Measurements from ENCODE around the gene HSPA4. TPM values are rescaled to one million over a fixed set of nuclear protein-coding genes. Genes with fewer than 3 reads are reported as not detected.

Gene HSPA4
- total and polyA plus RNA-seq, 9 donors, result 55.7 to 83.9 (median 73.1) TPM

GRCh38 chr5:133048993-133049725, 2.7 kb upstream of the HSPA4 start:
- Histone ChIP-seq H3K4me1 (ENCODE audit: control insufficient read depth, insufficient read depth, low read length) (peaks cover 21% of the 10 kb centered on the region), H3K4me3 (ENCODE audit: low read length) (no peak overlapping the region), H3K27ac (ENCODE audit: low read length) (peak overlapping the region; percentile 67), H3K27me3 (ENCODE audit: control insufficient read depth, insufficient read depth, low read length) (no peaks in the 10 kb centered on the region), H3K36me3 (ENCODE audit: control insufficient read depth, insufficient read depth, low read length) (no peaks in the 10 kb centered on the region), H3K9me3 (replicated peaks; ENCODE audit: control insufficient read depth, low read depth, low read length) (no peaks in the 10 kb centered on the region)
- WGBS (ENCODE audit: insufficient coverage), result 20% methylated on average over 1 of the region's 6 CpGs
- DNase-seq, result peak; percentile 48

GRCh38 chr5:133049726-133050048, 2.1 kb upstream of the HSPA4 start:
- 40% methylated on average over 1 of the region's 1 CpG for WGBS (ENCODE audit: insufficient coverage)
- H3K4me1 ChIP-seq (ENCODE audit: control insufficient read depth, insufficient read depth, low read length), result peaks cover 21% of the 10 kb centered on the region
- no peaks in the 10 kb centered on the region for H3K9me3 ChIP-seq (replicated peaks; ENCODE audit: control insufficient read depth, low read depth, low read length)
- H3K27me3 ChIP-seq (ENCODE audit: control insufficient read depth, insufficient read depth, low read length), result no peaks in the 10 kb centered on the region
- no peaks in the 10 kb centered on the region for H3K36me3 ChIP-seq (ENCODE audit: control insufficient read depth, insufficient read depth, low read length)
- no peak for DNase-seq
- H3K27ac ChIP-seq (ENCODE audit: low read length), result peak overlapping the region; percentile 67
- H3K4me3 ChIP-seq (ENCODE audit: low read length), result no peak overlapping the region

DNA sequence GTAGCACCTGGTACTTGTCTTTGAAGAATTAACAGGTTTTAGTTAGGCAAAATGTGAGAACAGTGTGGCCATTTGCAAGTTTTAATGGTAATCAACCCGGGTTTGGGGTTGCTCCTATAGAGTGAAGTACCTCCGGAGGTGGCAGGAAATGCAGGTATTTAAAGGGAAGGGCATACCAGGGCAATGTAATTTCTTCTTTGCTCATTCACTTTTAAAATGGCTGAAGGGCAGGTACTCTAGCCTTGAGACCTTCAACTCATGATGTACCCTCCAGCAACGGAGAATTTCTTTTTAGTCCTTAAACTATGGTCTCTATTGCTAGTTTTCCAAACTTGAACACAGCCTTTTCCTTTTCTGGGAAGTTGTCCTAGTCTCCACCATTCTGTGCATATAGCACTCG, 1.3 kb upstream of the HSPA4 start:
- Histone ChIP-seq H3K27me3 (ENCODE audit: control insufficient read depth, insufficient read depth, low read length) (no peaks in the 10 kb centered on the region), H3K9me3 (replicated peaks; ENCODE audit: control insufficient read depth, low read depth, low read length) (no peaks in the 10 kb centered on the region), H3K36me3 (ENCODE audit: control insufficient read depth, insufficient read depth, low read length) (no peaks in the 10 kb centered on the region), H3K4me1 (ENCODE audit: control insufficient read depth, insufficient read depth, low read length) (peaks cover 21% of the 10 kb centered on the region), H3K27ac (ENCODE audit: low read length) (peak overlapping the region; percentile 99), H3K4me3 (ENCODE audit: low read length) (peak overlapping the region; percentile 91)
- no CpG with 5 or more reads among the region's 4 CpGs for WGBS (ENCODE audit: insufficient coverage)
- DNase-seq, result no peak

- H3K36me3 ChIP-seq (ENCODE audit: control insufficient read depth, insufficient read depth, low read length), result no peaks in the 10 kb centered on the region
- no peaks in the 10 kb centered on the region for H3K9me3 ChIP-seq (replicated peaks; ENCODE audit: control insufficient read depth, low read depth, low read length)
- H3K4me3 ChIP-seq (ENCODE audit: low read length), result peak overlapping the region; percentile 91
- H3K27ac ChIP-seq (ENCODE audit: low read length), result peak overlapping the region; percentile 99
- DNase-seq, result no peak
- peaks cover 21% of the 10 kb centered on the region for H3K4me1 ChIP-seq (ENCODE audit: control insufficient read depth, insufficient read depth, low read length)
- WGBS (ENCODE audit: insufficient coverage), result 2% methylated on average over 11 of the region's 15 CpGs
- no peaks in the 10 kb centered on the region for H3K27me3 ChIP-seq (ENCODE audit: control insufficient read depth, insufficient read depth, low read length)
These were observed 712 bp upstream of the HSPA4 start for GRCh38 chr5:133051061-133051541.

- under 1% methylated on average over 58 of the region's 59 CpGs for WGBS (ENCODE audit: insufficient coverage)
- Histone ChIP-seq H3K27ac (ENCODE audit: low read length) (peak overlapping the region; percentile 99), H3K4me3 (ENCODE audit: low read length) (peak overlapping the region; percentile 91), H3K9me3 (replicated peaks; ENCODE audit: control insufficient read depth, low read depth, low read length) (no peaks in the 10 kb centered on the region), H3K4me1 (ENCODE audit: control insufficient read depth, insufficient read depth, low read length) (peaks cover 21% of the 10 kb centered on the region), H3K36me3 (ENCODE audit: control insufficient read depth, insufficient read depth, low read length) (no peaks in the 10 kb centered on the region), H3K27me3 (ENCODE audit: control insufficient read depth, insufficient read depth, low read length) (no peaks in the 10 kb centered on the region)
- DNase-seq, result peak; percentile 62
These were observed 733 bp downstream of the HSPA4 start for GRCh38 chr5:133052317-133053175.

- Histone ChIP-seq H3K27me3 (ENCODE audit: control insufficient read depth, insufficient read depth, low read length) (no peaks in the 10 kb centered on the region), H3K27ac (ENCODE audit: low read length) (no peak overlapping the region), H3K4me3 (ENCODE audit: low read length) (peak overlapping the region; percentile 91), H3K4me1 (ENCODE audit: control insufficient read depth, insufficient read depth, low read length) (peaks cover 21% of the 10 kb centered on the region), H3K36me3 (ENCODE audit: control insufficient read depth, insufficient read depth, low read length) (no peaks in the 10 kb centered on the region), H3K9me3 (replicated peaks; ENCODE audit: control insufficient read depth, low read depth, low read length) (no peaks in the 10 kb centered on the region)
- DNase-seq, result no peak
- 94% methylated on average over 11 of the region's 15 CpGs for WGBS (ENCODE audit: insufficient coverage)
These were observed 1.6 kb downstream of the HSPA4 start for GRCh38 chr5:133053448-133053847.

DNA sequence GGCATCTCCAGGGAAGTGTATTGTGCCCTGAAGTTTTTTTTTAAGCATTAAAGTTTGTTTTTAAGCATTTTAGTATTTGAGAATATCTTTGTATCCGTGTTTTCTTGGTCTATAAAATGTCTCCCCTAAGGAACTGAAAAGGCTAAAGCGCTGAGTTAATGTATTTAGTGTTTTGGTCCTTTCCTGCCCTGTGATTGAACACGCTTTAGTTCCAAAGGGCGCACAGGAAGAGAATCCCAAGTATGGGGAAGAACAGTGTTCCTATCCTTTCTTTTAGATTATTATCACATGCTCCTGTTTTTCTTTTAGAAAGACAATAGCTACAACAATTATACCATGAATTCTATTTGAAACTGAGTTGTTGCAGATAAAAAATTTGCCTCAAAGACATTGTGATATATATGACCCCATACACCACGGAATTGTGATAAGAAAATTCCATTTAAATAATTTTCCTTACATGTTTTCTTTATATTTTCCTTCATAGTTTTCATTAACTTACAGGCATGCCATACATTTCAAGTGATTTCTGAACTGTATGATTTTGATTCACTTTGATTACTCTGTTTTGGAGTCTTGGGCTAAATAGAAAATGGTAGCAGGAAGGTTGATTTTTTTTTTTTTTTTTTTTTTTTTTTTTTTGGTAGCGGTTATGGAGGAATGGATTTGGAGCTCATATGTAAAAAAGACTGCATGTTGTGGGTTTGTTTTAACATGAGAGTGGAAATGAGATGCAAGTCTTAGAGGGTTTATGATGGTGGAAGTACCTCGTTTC, 3.1 kb downstream of the HSPA4 start:
- no CpG with 5 or more reads among the region's 7 CpGs for WGBS (ENCODE audit: insufficient coverage)
- no peak for DNase-seq
- Histone ChIP-seq H3K27me3 (ENCODE audit: control insufficient read depth, insufficient read depth, low read length) (no peaks in the 10 kb centered on the region), H3K27ac (ENCODE audit: low read length) (no peak overlapping the region), H3K4me1 (ENCODE audit: control insufficient read depth, insufficient read depth, low read length) (peaks cover 21% of the 10 kb centered on the region), H3K36me3 (ENCODE audit: control insufficient read depth, insufficient read depth, low read length) (no peaks in the 10 kb centered on the region), H3K4me3 (ENCODE audit: low read length) (no peak overlapping the region), H3K9me3 (replicated peaks; ENCODE audit: control insufficient read depth, low read depth, low read length) (no peaks in the 10 kb centered on the region)

- Histone ChIP-seq H3K36me3 (ENCODE audit: control insufficient read depth, insufficient read depth, low read length) (no peaks in the 10 kb centered on the region), H3K9me3 (replicated peaks; ENCODE audit: control insufficient read depth, low read depth, low read length) (no peaks in the 10 kb centered on the region), H3K4me1 (ENCODE audit: control insufficient read depth, insufficient read depth, low read length) (peaks cover 10% of the 10 kb centered on the region), H3K4me3 (ENCODE audit: low read length) (no peak overlapping the region), H3K27ac (ENCODE audit: low read length) (no peak overlapping the region), H3K27me3 (ENCODE audit: control insufficient read depth, insufficient read depth, low read length) (no peaks in the 10 kb centered on the region)
- no peak for DNase-seq
- WGBS (ENCODE audit: insufficient coverage), result no CpG with 5 or more reads among the region's 1 CpG
These were observed 5.1 kb downstream of the HSPA4 start for GRCh38 chr5:133056891-133057290.

DNA sequence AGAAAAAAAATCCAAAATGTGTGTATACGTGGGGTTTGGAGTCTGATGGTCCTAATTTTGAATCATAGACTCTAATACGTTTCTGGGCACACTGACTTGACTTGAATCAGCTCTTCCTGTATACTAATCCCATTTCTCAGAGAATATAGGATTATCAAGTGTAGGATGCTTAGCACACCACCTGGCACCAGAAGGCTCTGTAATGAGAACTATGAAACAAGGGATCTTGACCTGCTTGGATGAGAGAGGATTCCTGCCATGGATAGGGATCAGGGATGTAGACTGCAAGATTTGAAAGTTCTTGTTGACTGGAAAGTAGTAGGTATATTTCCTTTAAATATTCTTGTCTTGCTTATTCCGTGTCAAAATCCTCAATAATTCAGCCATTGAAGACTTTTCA, 7.8 kb downstream of the HSPA4 start:
- H3K4me1 ChIP-seq (ENCODE audit: control insufficient read depth, insufficient read depth, low read length), result no peaks in the 10 kb centered on the region
- no CpG with 5 or more reads among the region's 3 CpGs for WGBS (ENCODE audit: insufficient coverage)
- H3K9me3 ChIP-seq (replicated peaks; ENCODE audit: control insufficient read depth, low read depth, low read length), result no peaks in the 10 kb centered on the region
- H3K27ac ChIP-seq (ENCODE audit: low read length), result no peak overlapping the region
- no peaks in the 10 kb centered on the region for H3K27me3 ChIP-seq (ENCODE audit: control insufficient read depth, insufficient read depth, low read length)
- no peak for DNase-seq
- no peak overlapping the region for H3K4me3 ChIP-seq (ENCODE audit: low read length)
- no peaks in the 10 kb centered on the region for H3K36me3 ChIP-seq (ENCODE audit: control insufficient read depth, insufficient read depth, low read length)

DNA sequence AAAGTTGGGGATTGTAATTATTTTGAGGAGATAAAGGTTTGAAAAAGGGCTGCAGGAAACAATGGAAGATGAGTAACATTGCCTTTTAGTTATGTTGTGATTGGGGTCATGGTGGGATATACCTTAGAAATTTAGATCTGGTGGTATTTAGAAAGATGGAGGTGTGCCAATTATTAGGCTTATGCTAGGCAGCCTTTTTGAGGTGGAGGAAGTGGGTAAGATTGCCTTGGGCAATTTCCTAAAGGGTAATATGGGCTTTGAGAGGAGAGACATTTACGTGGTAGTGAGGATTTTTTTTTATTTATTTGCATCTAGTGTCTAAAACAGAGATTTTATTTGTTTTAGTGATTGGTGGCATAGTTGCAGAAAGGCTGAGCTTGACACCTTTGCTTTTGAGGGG, 10.5 kb downstream of the HSPA4 start:
- Histone ChIP-seq H3K36me3 (ENCODE audit: control insufficient read depth, insufficient read depth, low read length) (peaks cover 6% of the 10 kb centered on the region), H3K4me1 (ENCODE audit: control insufficient read depth, insufficient read depth, low read length) (no peaks in the 10 kb centered on the region), H3K4me3 (ENCODE audit: low read length) (no peak overlapping the region), H3K27me3 (ENCODE audit: control insufficient read depth, insufficient read depth, low read length) (no peaks in the 10 kb centered on the region), H3K9me3 (replicated peaks; ENCODE audit: control insufficient read depth, low read depth, low read length) (no peaks in the 10 kb centered on the region), H3K27ac (ENCODE audit: low read length) (no peak overlapping the region)
- 80% methylated on average over 1 of the region's 1 CpG for WGBS (ENCODE audit: insufficient coverage)
- DNase-seq, result no peak

Data from muscle of leg (tissue), 11 donors.